Measurements from ENCODE around the gene MYH7.
"Not testable (repeated sequence)": the region's sequence is repeated elsewhere in the genome, so short reads cannot be mapped to it uniquely, and the experiment has no call there.

The MYH7 gene

DNA sequence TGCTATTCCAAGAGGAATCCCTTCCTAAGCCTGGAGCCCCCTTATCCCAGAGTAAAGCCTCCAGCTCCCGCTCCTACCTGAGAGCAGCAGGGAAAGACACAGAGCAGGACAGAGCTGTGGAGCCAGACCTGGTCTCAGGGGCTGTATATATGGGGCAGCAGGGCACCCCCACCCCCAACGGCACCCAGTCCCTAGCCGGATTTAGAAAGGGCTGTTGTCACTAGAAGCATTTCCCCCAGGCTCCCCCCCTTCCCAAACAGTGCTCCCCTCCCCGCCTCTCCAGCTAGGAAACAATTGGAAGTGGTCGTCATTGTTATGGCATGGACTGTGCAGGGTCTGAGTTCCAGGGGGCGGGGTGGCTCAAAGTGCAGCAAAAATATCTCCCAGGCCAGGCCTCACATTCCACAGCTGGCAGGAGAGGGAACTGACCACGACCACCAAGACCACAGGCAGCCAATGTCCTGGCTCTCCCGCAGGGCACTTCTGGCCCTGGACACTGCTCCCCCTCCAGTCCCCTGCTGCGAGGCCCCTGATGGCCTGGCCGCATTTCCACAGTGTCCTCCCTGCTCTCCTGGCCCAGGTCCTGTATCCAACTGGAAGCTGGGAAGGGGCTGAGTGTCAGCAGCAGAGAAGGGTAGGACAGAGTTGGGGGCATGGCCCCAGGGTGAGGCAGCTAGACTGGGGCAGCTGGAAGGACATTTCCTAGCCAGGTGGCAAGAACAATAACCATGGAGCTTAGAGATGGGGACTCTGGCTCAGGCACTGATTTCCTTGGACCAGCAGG is at the start of gene MYH7:
Gene MYH7 (minus strand): TSS at position 118 of the 784 bp plus-strand sequence. CDS start 1,928 bp downstream, outside the sequence.
- DNase-seq (ENCODE audit: low read depth in 2 of 2): no peak

DNA sequence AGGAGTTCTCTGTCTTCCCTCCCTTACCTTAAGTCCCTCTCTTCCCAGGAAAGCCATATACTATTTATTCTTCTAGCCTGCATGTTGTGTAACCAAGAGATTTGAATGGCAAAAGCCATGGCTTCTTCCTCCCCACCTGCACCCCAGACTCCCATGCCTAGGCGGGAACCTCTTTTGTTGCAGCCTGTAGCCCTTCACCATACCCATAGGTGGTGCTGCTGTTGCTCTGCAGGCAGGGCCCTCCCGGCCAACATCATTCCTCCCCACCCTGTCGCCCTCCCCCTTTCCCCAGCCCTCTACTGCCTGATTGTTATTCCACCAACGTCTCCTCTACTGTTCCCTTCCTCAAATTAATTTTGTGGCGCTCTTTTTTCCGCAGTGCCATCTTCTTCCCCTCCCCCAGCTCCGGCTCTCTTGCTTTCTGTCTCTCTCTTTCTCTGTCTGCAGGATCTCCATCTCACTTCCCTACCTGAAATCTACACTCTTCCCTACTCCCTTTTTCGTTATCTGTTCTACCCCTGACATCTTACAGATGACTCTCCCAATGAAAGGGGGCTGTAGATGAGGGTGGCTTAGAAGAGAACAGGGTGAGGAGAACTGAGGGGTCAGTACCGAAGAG is 47.9 kb upstream of the MYH7 start:
- DNase-seq (ENCODE audit: low read depth in 2 of 2): no peak

DNA sequence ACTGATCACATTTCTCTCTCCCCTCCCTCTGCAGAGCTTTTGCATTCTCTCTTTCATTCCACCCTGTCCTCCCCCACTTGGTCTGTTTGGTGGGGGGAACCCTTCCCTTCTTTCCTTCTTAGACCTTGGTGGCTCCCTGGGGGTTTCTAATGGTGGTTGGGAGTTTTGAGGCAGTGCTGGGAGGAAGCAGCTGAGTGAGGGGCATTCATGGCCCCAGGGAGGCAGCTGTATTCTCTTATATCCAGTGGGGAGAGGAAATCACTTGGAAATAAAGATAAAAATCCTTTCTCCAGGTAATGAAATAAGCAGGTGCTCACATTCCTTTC is 47.3 kb upstream of the MYH7 start:
- DNase-seq (ENCODE audit: low read depth in 2 of 2): no peak

DNA sequence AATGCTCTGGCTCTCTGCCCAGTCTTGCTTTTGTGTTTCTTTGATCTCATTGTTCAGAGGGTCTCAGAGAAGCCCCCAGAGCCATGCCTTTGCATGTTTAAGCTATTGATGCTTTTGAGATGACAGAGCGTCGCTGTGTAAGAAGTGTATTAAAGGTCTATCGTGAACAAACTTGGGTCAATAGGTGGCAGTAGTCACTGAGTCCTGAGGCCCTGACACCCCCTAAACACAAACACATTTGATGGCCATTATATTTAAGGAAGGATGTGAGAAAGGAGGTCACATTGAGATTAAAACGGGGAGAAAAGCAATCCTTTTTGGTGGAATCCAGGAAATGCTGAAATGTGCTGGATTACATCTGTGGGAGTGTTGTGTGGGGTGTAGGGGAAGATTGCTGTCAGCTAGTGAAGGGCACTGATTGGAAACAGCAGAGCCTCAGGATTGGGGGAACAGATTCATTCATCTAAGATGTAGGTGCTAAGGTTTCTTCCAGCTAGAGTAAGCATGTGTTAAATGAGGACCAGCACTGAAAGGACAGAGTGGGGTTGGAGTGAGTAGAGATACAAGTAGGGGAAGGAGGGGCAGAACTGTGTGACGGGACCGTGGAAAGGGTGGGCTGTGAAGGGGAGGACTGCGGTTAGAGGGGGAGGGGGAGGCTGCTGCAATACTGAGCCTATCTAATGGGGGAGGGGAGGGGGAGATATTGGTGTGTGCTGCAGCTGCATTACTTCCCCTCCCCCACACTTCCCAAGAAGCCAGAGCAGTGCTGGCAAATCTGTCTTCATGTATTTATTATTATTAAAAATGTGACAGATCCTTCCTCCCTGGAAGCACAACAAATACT is 46.7 kb upstream of the MYH7 start:
- DNase-seq (ENCODE audit: low read depth in 2 of 2): no peak

DNA sequence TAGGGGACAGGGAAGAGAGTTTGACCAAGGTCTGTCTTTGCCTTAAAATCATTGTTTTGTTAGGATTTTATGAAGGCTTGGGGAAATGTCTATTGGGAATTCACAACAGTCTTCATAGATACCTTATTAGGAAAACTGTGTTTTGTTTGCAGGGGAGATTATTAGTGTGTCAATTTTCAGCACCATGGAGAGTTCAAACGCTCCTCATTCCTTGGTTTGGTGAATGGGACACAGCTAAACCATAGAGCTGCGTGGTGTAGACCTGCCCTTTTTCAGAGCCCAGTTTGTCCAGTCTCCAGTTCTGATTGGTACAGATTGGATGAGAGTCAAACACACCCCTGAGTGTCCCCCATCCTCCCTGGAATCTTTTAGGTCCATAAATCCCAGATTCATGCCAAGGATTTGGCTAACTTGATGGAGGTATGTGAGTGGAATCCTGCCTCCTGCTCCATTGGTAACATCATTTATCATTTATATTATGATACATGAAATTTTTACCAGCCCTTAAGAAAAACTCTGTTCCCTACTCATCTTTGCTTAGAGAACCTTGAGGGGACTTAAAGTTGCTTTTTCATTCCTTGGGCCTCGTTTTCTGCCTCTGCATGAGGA is 46.0 kb upstream of the MYH7 start:
- no peak for DNase-seq (ENCODE audit: low read depth in 2 of 2)

DNA sequence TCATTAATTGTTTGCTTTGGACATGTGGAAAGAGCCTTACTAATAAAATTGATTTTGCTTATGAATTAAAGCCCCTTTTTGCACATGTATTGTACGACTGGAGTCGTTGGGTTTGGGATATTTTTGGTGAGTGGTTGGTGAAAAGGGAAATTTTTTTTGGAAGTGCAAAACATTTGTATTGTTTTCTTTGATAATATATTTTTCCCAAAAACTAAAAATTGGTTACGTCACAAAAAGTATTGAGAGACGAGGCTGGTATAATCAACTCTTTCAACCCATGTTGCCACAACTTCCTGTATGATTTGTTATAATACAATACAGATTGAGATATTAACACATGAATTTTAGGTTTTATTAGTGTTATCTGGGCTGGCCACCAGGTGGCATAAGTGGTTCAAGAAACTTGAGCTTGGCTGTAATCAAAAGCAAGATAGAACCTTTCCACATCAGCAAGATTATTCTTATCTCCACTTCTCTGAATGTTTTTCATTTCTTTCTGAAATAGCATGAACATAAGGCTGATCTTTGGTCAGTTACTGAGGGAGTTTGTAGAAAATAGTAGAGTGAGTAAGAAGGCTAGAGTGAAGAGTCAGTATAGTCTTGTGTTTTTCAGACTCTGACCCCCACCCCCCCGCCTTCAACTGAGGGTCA is 42.8 kb upstream of the MYH7 start:
- DNase-seq (ENCODE audit: low read depth in 2 of 2): peak; percentile 37

DNA sequence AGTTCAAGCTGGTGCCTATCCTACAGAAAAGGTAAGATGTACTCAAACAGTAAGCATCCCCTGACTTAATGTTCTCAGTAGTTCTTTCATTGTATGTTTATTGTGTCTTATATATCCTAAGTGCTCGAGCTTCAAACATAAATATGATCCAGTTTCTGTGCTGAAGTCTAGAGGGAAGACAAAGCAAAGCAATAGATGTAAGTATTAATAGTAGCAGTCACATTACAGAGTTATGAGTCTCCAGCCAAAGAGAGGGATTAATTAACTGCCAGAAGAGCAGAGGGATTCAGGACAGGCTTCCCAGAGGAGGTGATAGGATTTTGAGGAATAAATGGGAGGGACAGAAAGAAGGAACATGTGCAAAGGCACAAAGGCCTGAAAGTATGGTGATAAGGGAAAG is 35.5 kb upstream of the MYH7 start:
- no peak for DNase-seq (ENCODE audit: low read depth in 2 of 2)

DNA sequence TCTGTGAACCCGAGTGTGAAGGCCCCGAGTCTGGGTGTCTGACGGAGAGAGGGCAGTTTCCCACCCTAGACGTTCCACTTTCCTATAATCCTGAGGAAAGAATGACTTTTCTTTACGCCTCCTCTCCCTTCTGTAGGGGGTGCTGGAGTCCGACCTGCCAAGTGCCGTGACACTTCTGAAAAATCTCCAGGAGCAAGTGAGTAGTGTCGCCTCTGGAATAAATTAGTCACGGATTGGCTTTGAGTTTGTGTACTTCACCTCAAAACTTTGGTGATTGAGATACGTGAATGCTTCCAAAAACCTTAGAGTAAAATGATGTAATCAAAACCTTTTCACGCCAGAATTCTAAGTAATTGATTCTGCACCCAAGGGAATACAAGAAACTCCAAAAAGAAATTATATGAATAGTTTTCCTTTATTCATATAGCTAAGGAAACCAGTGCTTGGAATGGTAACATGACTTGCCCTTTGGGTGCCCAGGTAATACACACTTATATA is 34.5 kb upstream of the MYH7 start:
- DNase-seq (ENCODE audit: low read depth in 2 of 2): no peak

DNA sequence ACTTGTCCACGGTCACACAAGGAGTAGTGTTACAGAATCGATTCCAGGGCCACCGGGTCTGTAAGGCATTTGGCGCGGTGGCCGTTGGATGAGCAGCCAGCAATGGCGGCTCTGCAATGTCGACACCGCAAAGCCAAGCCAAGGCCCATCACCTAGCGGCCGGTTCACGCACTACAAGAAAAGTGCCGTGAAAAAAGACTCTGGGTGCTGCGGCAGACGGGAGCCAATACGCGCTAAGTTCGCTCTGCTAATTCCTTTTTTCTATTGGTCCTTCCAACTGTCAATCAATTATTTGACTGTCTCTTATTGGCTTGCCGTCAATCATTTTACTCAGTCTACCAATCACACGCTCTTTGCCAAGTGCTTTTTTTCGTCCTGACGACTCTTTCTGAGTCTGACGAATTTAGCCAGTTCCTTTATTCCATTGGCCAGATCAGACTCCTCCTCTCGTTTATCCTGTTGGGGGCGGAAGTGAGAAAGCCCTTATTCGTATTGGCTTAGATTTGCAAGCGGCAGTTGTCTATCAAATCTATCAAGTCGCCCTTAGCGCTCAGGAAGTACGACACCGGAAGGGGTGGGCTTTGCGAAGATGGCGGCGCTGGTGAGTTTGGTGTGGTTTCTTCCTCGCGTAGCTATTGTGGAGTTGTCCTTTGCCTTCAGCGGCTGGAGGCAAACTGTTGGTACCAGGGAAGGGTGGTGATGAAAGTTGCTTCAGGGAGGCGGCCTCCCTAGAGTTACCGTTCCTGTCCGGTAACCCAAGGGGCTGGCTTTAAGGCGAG is 33.9 kb upstream of the MYH7 start, which contains the start of gene NGDN:
Gene NGDN (plus strand): TSS at position 577 of the 779 bp plus-strand sequence. CDS start 13 bp downstream, at position 590.
- DNase-seq (ENCODE audit: low read depth in 2 of 2): peak; percentile 100

DNA sequence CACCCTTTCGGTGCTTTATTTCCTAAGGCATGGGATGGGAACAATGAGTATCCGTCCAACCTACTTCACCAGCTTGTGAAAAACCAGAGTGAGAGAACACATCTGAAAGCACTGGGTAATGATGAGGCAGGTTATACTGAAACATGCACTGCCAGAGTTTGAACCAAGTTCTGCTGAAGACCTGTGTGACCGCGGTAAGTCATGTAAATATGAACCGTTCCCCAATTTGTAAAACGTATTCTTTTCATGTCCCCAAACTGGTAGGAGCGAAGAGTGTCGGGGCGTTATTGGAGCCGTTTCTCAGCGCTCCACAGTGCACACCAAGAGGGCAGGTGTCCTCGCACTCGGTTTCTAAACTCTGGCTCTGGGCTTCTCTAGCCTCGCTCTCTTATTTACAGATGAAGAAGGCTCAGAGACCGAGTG is 33.3 kb upstream of the MYH7 start:
- no peak for DNase-seq (ENCODE audit: low read depth in 2 of 2)

DNA sequence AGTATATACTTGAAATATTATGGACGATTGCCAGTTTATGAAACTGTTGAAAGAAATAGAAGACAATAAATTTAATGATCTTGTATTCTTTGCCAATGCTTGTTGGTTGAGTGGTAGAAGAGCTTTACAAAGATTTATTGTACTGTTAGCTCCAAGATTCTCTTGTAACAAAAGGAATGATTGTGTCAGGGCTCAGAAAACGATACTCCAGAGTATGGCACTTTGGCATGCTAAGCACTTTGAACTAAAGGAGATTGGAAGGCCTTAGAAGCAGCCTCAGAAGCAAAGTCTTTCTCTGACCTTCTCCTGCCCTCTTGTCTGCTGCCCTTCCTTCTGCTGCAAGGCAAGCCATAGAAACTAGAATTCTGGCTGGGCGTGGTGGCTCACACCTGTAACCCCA is 29.8 kb upstream of the MYH7 start:
- DNase-seq (ENCODE audit: low read depth in 2 of 2): no peak

DNA sequence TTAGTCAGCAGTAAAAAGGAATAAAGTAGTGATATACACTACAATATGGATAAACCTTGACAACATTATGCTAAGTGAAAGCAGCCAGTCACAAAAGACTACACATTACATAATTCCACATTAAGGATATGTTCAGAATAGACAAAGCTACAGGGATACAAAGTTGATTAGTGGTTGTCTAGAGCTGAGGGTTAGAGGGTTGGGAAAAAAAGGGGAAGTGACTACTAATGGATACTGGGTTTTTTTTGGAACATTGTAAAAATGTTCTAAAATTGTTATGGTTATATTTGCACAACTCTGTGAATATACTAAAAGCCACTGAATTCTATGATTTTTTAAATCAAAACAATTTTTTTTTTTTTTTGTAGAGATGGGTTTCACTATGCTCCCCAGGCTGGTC is 29.2 kb upstream of the MYH7 start:
- no peak for DNase-seq (ENCODE audit: low read depth in 2 of 2)

DNA sequence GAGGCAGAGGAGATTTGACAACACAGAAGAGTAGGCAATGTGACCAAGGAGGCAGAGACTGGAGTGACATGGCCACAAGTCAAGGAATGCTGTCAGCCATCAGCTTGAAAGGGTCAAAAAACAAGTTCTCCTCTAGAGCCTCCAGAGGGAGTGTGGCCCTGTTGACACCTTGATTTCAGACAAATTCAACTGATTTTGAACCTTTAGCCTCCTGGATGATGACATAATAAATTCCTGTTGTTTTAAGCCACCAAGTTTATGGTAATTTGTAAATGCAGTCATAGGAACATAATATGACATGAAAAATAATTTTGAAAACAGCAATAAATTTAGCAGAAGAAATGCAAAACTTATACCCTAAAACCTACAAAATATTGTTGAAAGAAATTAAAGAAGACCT is 25.5 kb upstream of the MYH7 start:
- DNase-seq (ENCODE audit: low read depth in 2 of 2): no peak

DNA sequence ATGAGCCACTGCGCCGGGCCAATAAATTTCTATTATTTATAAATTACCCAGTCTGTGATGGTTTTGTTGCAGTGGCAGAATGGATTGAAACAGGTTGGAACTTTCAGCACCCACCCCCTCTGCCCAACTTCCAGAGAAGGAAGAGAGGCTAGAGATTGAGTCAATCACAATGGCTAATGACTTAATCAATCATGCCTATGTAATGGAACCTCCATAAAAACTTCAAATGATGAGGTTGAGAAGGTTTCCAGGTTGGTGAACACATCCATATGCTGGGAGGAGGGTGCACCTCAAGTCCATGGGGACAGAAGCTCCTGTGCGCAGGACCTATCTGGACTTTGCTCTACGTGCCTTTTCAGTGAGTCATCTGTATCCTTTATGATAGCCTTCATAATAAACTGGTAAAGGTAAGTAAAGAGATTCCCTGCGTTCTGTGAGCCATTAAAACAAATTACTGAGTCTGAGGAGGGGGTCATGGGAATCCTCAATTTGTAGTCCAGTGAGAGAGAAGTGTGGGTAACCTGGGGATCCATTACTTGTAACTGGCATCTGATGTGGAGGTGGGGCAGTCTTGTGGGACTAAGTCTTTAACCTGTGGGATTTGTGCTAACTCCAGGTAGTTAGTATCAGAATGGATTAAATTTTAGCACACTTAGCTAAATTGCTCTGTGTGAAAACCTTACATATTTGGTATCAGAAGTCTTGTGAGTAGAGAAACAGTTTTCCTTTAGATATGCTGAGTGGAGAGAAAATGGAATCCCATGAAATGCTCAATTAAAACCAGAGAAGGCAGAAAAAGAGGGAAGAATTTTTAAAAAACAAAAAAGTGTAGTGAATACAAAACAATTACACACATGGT is 22.4 kb upstream of the MYH7 start:
- no peak for DNase-seq (ENCODE audit: low read depth in 2 of 2)

DNA sequence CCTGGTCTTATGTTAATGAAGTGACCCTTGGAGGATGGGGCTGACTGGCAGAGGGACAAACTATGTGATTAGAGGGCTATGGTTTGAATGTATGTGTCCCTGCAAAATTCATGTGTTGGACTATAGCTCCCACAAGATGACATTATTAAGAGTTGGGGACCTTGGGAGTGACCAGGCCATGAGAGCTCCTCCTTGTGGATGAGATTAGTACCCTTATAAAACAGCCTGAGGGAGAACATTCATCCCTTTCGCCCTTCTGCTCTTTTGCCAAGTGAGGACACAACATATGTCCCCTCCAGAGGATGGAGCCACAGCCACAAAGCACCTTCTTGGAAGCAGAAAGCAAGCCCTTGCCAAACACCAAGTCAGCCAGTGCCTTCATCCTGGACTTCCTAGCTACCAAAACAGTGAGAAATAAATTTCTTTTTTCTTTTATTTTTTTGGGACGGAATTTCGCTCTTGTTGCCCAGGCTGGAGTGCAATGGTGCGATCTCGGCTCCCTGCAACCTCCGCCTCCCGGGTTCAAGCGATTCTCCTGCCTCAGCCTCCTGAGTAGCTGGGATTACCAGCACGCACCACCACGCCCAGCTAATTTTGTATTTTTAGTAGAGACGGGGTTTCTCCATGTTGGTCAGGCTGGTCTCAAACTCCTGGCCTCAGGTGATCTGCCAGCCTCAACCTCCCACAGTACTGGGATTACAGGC is 21.6 kb upstream of the MYH7 start:
- DNase-seq (ENCODE audit: low read depth in 2 of 2): not testable (repeated sequence)

DNA sequence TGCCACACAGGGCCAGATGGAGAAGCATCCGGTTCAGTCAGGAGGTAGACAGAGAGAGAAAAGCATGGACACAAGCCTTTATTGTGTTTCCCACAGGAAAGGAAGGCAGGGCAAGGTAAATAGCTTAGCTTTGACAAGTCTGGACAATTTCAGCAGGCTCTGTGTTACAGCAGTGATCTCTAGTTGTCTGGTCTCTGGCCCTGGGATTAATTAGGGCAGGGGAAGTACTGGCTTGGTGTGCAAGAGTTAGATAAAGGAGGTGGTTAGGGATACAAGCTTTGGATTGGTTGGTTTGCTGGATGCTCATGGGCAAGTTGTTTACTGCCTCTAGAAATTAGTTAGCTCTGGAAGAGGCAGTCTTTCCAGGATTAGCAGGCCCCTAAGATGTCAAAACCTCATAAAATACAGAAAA is 19.0 kb upstream of the MYH7 start:
- DNase-seq (ENCODE audit: low read depth in 2 of 2): no peak

DNA sequence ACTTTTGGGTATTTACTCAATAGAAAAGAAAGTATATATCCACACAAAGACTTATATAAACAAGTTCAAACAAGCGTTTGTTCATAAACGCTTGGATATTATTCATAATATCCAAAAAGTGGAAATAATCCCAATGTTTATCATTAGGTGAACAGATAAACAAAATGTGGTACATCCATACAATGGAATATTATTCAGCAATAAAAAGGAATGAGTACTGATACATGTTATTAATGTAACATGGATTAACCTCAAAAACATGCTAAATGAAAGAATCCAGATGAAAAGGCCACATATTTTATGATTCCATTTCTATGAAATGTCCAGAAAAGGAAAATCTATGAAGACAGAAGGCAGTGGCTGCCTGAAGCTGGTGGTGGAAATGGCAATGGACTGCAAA is 16.8 kb upstream of the MYH7 start:
- no peak for DNase-seq (ENCODE audit: low read depth in 2 of 2)

DNA sequence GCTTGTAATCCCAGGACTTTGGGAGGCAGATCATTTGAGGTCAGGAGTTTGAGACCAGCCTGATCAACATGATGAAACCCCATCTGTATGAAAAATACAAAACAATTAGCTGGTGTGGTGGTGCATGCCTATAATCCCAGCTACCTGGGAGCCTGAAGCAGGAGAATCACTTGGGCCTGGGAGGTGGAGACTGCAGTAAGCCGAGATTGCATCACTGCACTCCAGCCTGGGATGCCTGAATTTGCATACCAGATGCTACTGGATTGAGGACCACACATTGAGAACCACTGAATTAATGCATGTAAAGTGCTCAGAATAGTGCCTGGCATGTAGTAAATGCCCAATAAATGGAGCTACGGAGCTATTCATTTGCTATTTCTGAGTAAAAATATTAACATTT is 14.9 kb upstream of the MYH7 start:
- no peak for DNase-seq (ENCODE audit: low read depth in 2 of 2)

DNA sequence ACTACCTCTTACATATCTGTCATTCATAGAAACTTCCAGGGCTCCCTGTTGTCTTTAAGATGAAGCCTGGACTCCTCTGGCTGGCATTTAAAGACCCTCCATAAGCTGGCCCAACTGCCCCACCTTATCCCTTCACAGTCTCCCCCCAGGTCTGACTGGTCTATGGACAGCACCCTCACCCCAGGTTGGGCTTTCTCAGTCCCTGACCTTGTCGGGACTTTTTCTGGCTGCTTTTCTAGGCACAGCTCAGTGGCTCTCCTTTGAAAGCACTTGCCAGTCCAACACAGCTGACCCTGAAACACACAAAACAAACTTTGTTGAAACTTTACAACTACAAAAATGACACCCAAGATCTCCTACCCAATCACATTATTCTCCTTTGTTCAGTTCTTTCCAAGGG is 13.9 kb upstream of the MYH7 start:
- no peak for DNase-seq (ENCODE audit: low read depth in 2 of 2)
